ENCODE data around the gene TICAM1. TPM values are rescaled to one million over a fixed set of nuclear protein-coding genes. Genes with fewer than 3 reads are reported as not detected.

TICAM1 gene
- total RNA-seq, 1 experiment from 2014 or later: 0.48 TPM

DNA sequence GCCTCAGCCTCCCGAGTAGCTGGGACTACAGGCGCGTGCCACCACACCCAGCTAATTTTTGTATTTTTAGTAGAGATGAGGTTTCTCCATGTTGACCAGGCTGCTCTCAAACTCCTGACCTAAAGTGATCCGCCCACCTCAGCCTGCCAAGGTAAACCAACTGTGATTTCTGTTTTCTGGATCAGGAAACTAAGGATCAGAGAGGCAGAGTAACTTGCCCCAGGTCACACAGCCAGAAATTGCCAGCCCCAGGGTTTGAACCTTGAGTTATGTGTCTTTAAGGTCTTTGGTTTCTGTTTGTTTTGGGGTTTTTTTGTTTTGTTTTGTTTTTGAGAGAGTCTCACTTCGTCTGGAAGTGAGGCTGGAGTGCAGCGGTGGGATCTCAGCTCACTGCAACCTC is 40.2 kb upstream of the TICAM1 start:
- Histone ChIP-seq H4K5ac (ENCODE audit: insufficient read length, low read depth, low read length) (no peak overlapping the region), H3K56ac (ENCODE audit: insufficient read length, low read depth, low read length) (no peak overlapping the region), H3K14ac (ENCODE audit: insufficient read depth, low read length) (no peak overlapping the region), H2BK120ac (ENCODE audit: low read depth, low read length, poor library complexity, severe bottlenecking) (no peak overlapping the region), H4K20me1 (ENCODE audit: control insufficient read depth, insufficient read depth, insufficient read length) (no peaks in the 10 kb centered on the region), H2AFZ (ENCODE audit: low read length) (no peak overlapping the region), H3K79me1 (ENCODE audit: insufficient read depth, low read depth, low read length, poor library complexity, severe bottlenecking) (no peaks in the 10 kb centered on the region), H3K9me3 (ENCODE audit: control insufficient read depth, low read depth, low read length) (no peaks in the 10 kb centered on the region), H3K9ac (ENCODE audit: extremely low read depth, insufficient read length, low read length) (no peak overlapping the region), H4K8ac (replicated peaks; ENCODE audit: insufficient read length, low read depth, low read length) (no peak overlapping the region), H2BK20ac (ENCODE audit: low read depth, low read length, poor library complexity, severe bottlenecking) (no peak overlapping the region), H2BK12ac (ENCODE audit: insufficient read length, low read depth, low read length) (no peak overlapping the region), H2AK5ac (ENCODE audit: insufficient read length, low read length) (no peak overlapping the region), H2BK15ac (ENCODE audit: low read depth, low read length) (no peak overlapping the region), H2BK5ac (ENCODE audit: insufficient read length, low read length) (no peak overlapping the region), H3K27me3 (ENCODE audit: insufficient read depth, low read length) (no peaks in the 10 kb centered on the region), H4K91ac (ENCODE audit: insufficient read length, low read depth, low read length) (no peak overlapping the region), H3K27ac (ENCODE audit: insufficient read length, low read depth, low read length) (no peak overlapping the region), H3K4me2 (ENCODE audit: insufficient read depth, insufficient read length, low read length) (no peak overlapping the region), H3K79me2 (ENCODE audit: insufficient read depth, low read length) (no peaks in the 10 kb centered on the region), H3K4me1 (ENCODE audit: insufficient read depth, low read length) (no peaks in the 10 kb centered on the region), H3K23ac (ENCODE audit: insufficient read length, low read depth, low read length) (no peak overlapping the region), H3T11ph (ENCODE audit: low read length) (no peak overlapping the region), H3K18ac (ENCODE audit: insufficient read length, low read depth, low read length) (no peak overlapping the region), H3K4ac (ENCODE audit: low read depth, low read length) (no peak overlapping the region), H3K23me2 (ENCODE audit: insufficient read length, low read depth, low read length, poor library complexity, severe bottlenecking) (no peaks in the 10 kb centered on the region)
- H3K36me3 Mint-ChIP-seq (ENCODE audit: insufficient read depth in 1 of 3, low read depth in 3 of 3): no peaks in the 10 kb centered on the region; a peak in 1 of 7 replicates
- H3K4me1 Mint-ChIP-seq: peaks cover 7 to 12% of the 10 kb centered on the region in 2 experiments
- no peaks in the 10 kb centered on the region; the same call in 1 of the 2 replicates for H3K27me3 Mint-ChIP-seq (ENCODE audit: low read depth)
- WGBS (ENCODE audit: extremely low coverage, insufficient read length, low lambda C conversion rate): no CpG with 5 or more reads among the region's 6 CpGs
- TF ChIP-seq, protein P1, sequence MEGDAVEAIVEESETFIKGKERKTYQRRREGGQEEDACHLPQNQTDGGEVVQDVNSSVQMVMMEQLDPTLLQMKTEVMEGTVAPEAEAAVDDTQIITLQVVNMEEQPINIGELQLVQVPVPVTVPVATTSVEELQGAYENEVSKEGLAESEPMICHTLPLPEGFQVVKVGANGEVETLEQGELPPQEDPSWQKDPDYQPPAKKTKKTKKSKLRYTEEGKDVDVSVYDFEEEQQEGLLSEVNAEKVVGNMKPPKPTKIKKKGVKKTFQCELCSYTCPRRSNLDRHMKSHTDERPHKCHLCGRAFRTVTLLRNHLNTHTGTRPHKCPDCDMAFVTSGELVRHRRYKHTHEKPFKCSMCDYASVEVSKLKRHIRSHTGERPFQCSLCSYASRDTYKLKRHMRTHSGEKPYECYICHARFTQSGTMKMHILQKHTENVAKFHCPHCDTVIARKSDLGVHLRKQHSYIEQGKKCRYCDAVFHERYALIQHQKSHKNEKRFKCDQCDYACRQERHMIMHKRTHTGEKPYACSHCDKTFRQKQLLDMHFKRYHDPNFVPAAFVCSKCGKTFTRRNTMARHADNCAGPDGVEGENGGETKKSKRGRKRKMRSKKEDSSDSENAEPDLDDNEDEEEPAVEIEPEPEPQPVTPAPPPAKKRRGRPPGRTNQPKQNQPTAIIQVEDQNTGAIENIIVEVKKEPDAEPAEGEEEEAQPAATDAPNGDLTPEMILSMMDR (conservative IDR thresholded peaks at IDR 0.05): no peak
- H3K27ac Mint-ChIP-seq: no peak overlapping the region
- DNase-seq: no peak
- no peak overlapping the region for H3K4me3 Mint-ChIP-seq
- peaks cover 0 to 6% of the 10 kb centered on the region in 2 experiments; a peak in 1 of 5 replicates for H3K9me3 Mint-ChIP-seq
